ENCODE data around the gene TM2D3.

Gene TM2D3

GRCh38 chr15:101623367-101624304 is 28.5 kb downstream of the TM2D3 start:
- Mint-ChIP-seq H3K27ac (no peak overlapping the region), H3K27me3 (ENCODE audit: low read depth) (no peaks in the 10 kb centered on the region), H3K4me1 (ENCODE audit: low read depth) (peaks cover 13% of the 10 kb centered on the region), H3K36me3 (ENCODE audit: low read depth) (peaks cover 11% of the 10 kb centered on the region), H3K4me3 (no peak overlapping the region), H3K9me3 (peaks cover 4% of the 10 kb centered on the region)

GRCh38 chr15:101621961-101622360 is 30.2 kb downstream of the TM2D3 start:
- Mint-ChIP-seq H3K27me3 (ENCODE audit: low read depth) (no peaks in the 10 kb centered on the region), H3K9me3 (peaks cover 4% of the 10 kb centered on the region), H3K4me3 (no peak overlapping the region), H3K36me3 (ENCODE audit: low read depth) (peaks cover 11% of the 10 kb centered on the region), H3K4me1 (ENCODE audit: low read depth) (peaks cover 13% of the 10 kb centered on the region), H3K27ac (no peak overlapping the region)

GRCh38 chr15:101620671-101621070 is 31.5 kb downstream of the TM2D3 start:
- no peak overlapping the region for H3K27ac Mint-ChIP-seq
- H3K4me1 Mint-ChIP-seq (ENCODE audit: low read depth), result peaks cover 10% of the 10 kb centered on the region
- H3K4me3 Mint-ChIP-seq, result no peak overlapping the region
- peaks cover 5% of the 10 kb centered on the region for H3K36me3 Mint-ChIP-seq (ENCODE audit: low read depth)
- no peaks in the 10 kb centered on the region for H3K27me3 Mint-ChIP-seq (ENCODE audit: low read depth)
- peaks cover 4% of the 10 kb centered on the region for H3K9me3 Mint-ChIP-seq

GRCh38 chr15:101619615-101619865 is 32.6 kb downstream of the TM2D3 start:
- Mint-ChIP-seq H3K4me1 (ENCODE audit: low read depth) (peaks cover 10% of the 10 kb centered on the region), H3K36me3 (ENCODE audit: low read depth) (peaks cover 3% of the 10 kb centered on the region), H3K27me3 (ENCODE audit: low read depth) (no peaks in the 10 kb centered on the region), H3K9me3 (peaks cover 4% of the 10 kb centered on the region), H3K4me3 (no peak overlapping the region), H3K27ac (no peak overlapping the region)

- H3K36me3 Mint-ChIP-seq (ENCODE audit: low read depth), result peaks cover 2% of the 10 kb centered on the region
Observed at GRCh38 chr15:101618851-101619614, 33.1 kb downstream of the TM2D3 start.

GRCh38 chr15:101618076-101618475 is 34.1 kb downstream of the TM2D3 start:
- Mint-ChIP-seq H3K4me1 (ENCODE audit: low read depth) (peaks cover 4% of the 10 kb centered on the region), H3K27ac (no peak overlapping the region), H3K9me3 (no peaks in the 10 kb centered on the region), H3K36me3 (ENCODE audit: low read depth) (no peaks in the 10 kb centered on the region), H3K4me3 (no peak overlapping the region), H3K27me3 (ENCODE audit: low read depth) (no peaks in the 10 kb centered on the region)

More at GRCh38 chr15:101618851-101619614, 33.1 kb downstream of the TM2D3 start:
- Mint-ChIP-seq H3K9me3 (peaks cover 2% of the 10 kb centered on the region), H3K27me3 (ENCODE audit: low read depth) (no peaks in the 10 kb centered on the region), H3K4me1 (ENCODE audit: low read depth) (peaks cover 9% of the 10 kb centered on the region), H3K27ac (no peak overlapping the region), H3K4me3 (no peak overlapping the region)

- Mint-ChIP-seq H3K27ac (no peak overlapping the region), H3K36me3 (ENCODE audit: low read depth) (no peaks in the 10 kb centered on the region), H3K27me3 (ENCODE audit: low read depth) (no peaks in the 10 kb centered on the region), H3K4me3 (no peak overlapping the region), H3K9me3 (no peaks in the 10 kb centered on the region), H3K4me1 (ENCODE audit: low read depth) (peaks cover 4% of the 10 kb centered on the region)
Observed at GRCh38 chr15:101617390-101617965, 34.7 kb downstream of the TM2D3 start.

GRCh38 chr15:101615986-101616848 is 36.0 kb downstream of the TM2D3 start:
- Mint-ChIP-seq H3K27me3 (ENCODE audit: low read depth) (no peaks in the 10 kb centered on the region), H3K4me1 (ENCODE audit: low read depth) (no peaks in the 10 kb centered on the region), H3K27ac (no peak overlapping the region), H3K36me3 (ENCODE audit: low read depth) (no peaks in the 10 kb centered on the region), H3K9me3 (no peaks in the 10 kb centered on the region), H3K4me3 (no peak overlapping the region)

- Mint-ChIP-seq H3K27me3 (ENCODE audit: low read depth) (no peaks in the 10 kb centered on the region), H3K9me3 (no peaks in the 10 kb centered on the region), H3K27ac (no peak overlapping the region)
Observed at GRCh38 chr15:101615414-101615985, 36.7 kb downstream of the TM2D3 start.

GRCh38 chr15:101614761-101615160 is 37.4 kb downstream of the TM2D3 start:
- H3K9me3 Mint-ChIP-seq, result no peaks in the 10 kb centered on the region
- no peaks in the 10 kb centered on the region for H3K27me3 Mint-ChIP-seq (ENCODE audit: low read depth)
- no peaks in the 10 kb centered on the region for H3K4me1 Mint-ChIP-seq (ENCODE audit: low read depth)
- no peak overlapping the region for H3K27ac Mint-ChIP-seq
- no peak overlapping the region for H3K4me3 Mint-ChIP-seq
- H3K36me3 Mint-ChIP-seq (ENCODE audit: low read depth), result no peaks in the 10 kb centered on the region

More at GRCh38 chr15:101615414-101615985, 36.7 kb downstream of the TM2D3 start:
- H3K4me3 Mint-ChIP-seq, result no peak overlapping the region
- H3K4me1 Mint-ChIP-seq (ENCODE audit: low read depth), result no peaks in the 10 kb centered on the region
- H3K36me3 Mint-ChIP-seq (ENCODE audit: low read depth), result no peaks in the 10 kb centered on the region

- Mint-ChIP-seq H3K4me1 (ENCODE audit: low read depth) (no peaks in the 10 kb centered on the region), H3K4me3 (no peak overlapping the region), H3K27me3 (ENCODE audit: low read depth) (no peaks in the 10 kb centered on the region)
Observed at GRCh38 chr15:101614001-101614585, 38.1 kb downstream of the TM2D3 start.

GRCh38 chr15:101613130-101614000 is 38.8 kb downstream of the TM2D3 start:
- Mint-ChIP-seq H3K4me1 (ENCODE audit: low read depth) (no peaks in the 10 kb centered on the region), H3K36me3 (ENCODE audit: low read depth) (no peaks in the 10 kb centered on the region), H3K9me3 (no peaks in the 10 kb centered on the region), H3K27me3 (ENCODE audit: low read depth) (no peaks in the 10 kb centered on the region), H3K4me3 (no peak overlapping the region), H3K27ac (no peak overlapping the region)

More at GRCh38 chr15:101614001-101614585, 38.1 kb downstream of the TM2D3 start:
- Mint-ChIP-seq H3K27ac (no peak overlapping the region), H3K9me3 (no peaks in the 10 kb centered on the region), H3K36me3 (ENCODE audit: low read depth) (no peaks in the 10 kb centered on the region)

- Mint-ChIP-seq H3K9me3 (no peaks in the 10 kb centered on the region), H3K4me3 (no peak overlapping the region), H3K4me1 (ENCODE audit: low read depth) (no peaks in the 10 kb centered on the region), H3K36me3 (ENCODE audit: low read depth) (no peaks in the 10 kb centered on the region), H3K27ac (no peak overlapping the region), H3K27me3 (ENCODE audit: low read depth) (no peaks in the 10 kb centered on the region)
Observed at GRCh38 chr15:101612676-101613075, 39.5 kb downstream of the TM2D3 start.
